K562 (cell line): ENCODE data around the gene MEIOB. TPM values are rescaled to one million over a fixed set of nuclear protein-coding genes. Genes with fewer than 3 reads are reported as not detected.
A peak's percentile ranks its signal among the peaks of the same experiment; 100 is the strongest.

Source experiments
- ASH1L ChIP-seq: fragments of 450-650 bp; IDR thresholded peaks from 2 replicates; pipeline ENCODE4 v1.6.1; 2018; ENCODE audit warnings: borderline replicate concordance, mild to moderate bottlenecking, low read depth; ENCODE audit not compliant: partially characterized antibody
- EHMT2 ChIP-seq: fragments of 450-650 bp; IDR thresholded peaks from 2 replicates; pipeline ENCODE4 v1.6.1; 2018; ENCODE audit warnings: antibody characterized with exemption
- FOXK2 ChIP-seq, 2 experiments: fragments of 450-650 bp; IDR thresholded peaks in 1 of 2; conservative IDR thresholded peaks in 1 of 2; 2 replicates each; pipeline ENCODE4 v1.6.1; 2016; ENCODE audit warnings: low read depth in 2 of 2, mild to moderate bottlenecking in 1 of 2
- HCFC1 ChIP-seq: IDR thresholded peaks from 2 replicates; pipeline ENCODE4 v1.6.1; 2012; ENCODE audit warnings: low read depth, low read length, improper control_type of control experiment
- HMGN3 ChIP-seq: IDR thresholded peaks from 2 replicates; pipeline ENCODE4 v1.6.1; 2011; ENCODE audit warnings: borderline replicate concordance, low read depth, mild to moderate bottlenecking, mixed read lengths, low read length; ENCODE audit not compliant: insufficient read length; ENCODE audit errors: extremely low read depth
- JUND ChIP-seq, 2 experiments: IDR thresholded peaks; 2 replicates in 1 of 2; 3 replicates in 1 of 2; pipeline ENCODE4 v1.6.1; 2011; ENCODE audit warnings: borderline replicate concordance in 2 of 2, low read depth in 2 of 2, low read length in 2 of 2, improper control_type of control experiment in 1 of 2, missing biosample characterization in 1 of 2, missing genetic modification characterization in 1 of 2, missing genetic modification reagents in 1 of 2
- MAX ChIP-seq: sonication (generic); formaldehyde crosslinking; IDR thresholded peaks from 2 replicates; pipeline ENCODE4 v1.9.0; 2022; ENCODE audit warnings: mild to moderate bottlenecking, missing genetic modification reagents
- MED1 ChIP-seq: sonication (generic); formaldehyde crosslinking; IDR thresholded peaks from 2 replicates; pipeline ENCODE4 v1.8.1; 2023; ENCODE audit warnings: missing genetic modification reagents, borderline replicate concordance
- NELFE ChIP-seq: IDR thresholded peaks from 2 replicates; pipeline ENCODE4 v1.6.1; 2011; ENCODE audit warnings: mild to moderate bottlenecking; ENCODE audit not compliant: insufficient read depth, insufficient read length
- NFIX ChIP-seq: fragments of 250-450 bp; sonication (Bioruptor Pico); IDR thresholded peaks from 2 replicates; pipeline ENCODE4 v1.4.0; 2020; ENCODE audit warnings: low read depth, mild to moderate bottlenecking, moderate library complexity
- NR2F6 ChIP-seq: fragments of 450-650 bp; formaldehyde crosslinking; IDR thresholded peaks from 2 replicates; pipeline ENCODE4 v1.4.0; 2020; ENCODE audit warnings: mild to moderate bottlenecking
- PHTF2 ChIP-seq: fragments of 250-450 bp; sonication (Bioruptor Pico); IDR thresholded peaks from 2 replicates; pipeline ENCODE4 v1.5.0; 2021; ENCODE audit warnings: mild to moderate bottlenecking
- PML ChIP-seq: IDR thresholded peaks from 2 replicates; pipeline ENCODE4 v1.6.1; 2012; ENCODE audit warnings: low read length, inconsistent platforms
- RBBP5 ChIP-seq: fragments of 200-600 bp; sonication (generic); IDR thresholded peaks from 2 replicates; pipeline ENCODE4 v1.6.1; 2012; ENCODE audit warnings: borderline replicate concordance, mild to moderate bottlenecking, low read length, control low read depth, inconsistent platforms; ENCODE audit not compliant: insufficient read depth, poor library complexity, severe bottlenecking
- RBM17 ChIP-seq: fragments of 200-400 bp; formaldehyde crosslinking; IDR thresholded peaks from 2 replicates; pipeline ENCODE4 v1.6.1; 2017; ENCODE audit warnings: low read depth, mild to moderate bottlenecking, low read length, borderline replicate concordance
- RBM22 ChIP-seq: fragments of 200-400 bp; formaldehyde crosslinking; IDR thresholded peaks from 2 replicates; pipeline ENCODE4 v1.6.1; 2018; ENCODE audit warnings: low read length, low read depth; ENCODE audit not compliant: poor library complexity, severe bottlenecking
- SAFB2 ChIP-seq: fragments of 200-400 bp; formaldehyde crosslinking; IDR thresholded peaks from 2 replicates; pipeline ENCODE4 v1.6.1; 2018; ENCODE audit warnings: borderline replicate concordance, low read length, low read depth, moderate library complexity; ENCODE audit not compliant: severe bottlenecking
- SAP30 ChIP-seq: fragments of 200-600 bp; sonication (generic); IDR thresholded peaks from 2 replicates; pipeline ENCODE4 v1.6.1; 2012; ENCODE audit warnings: borderline replicate concordance, low read depth, mild to moderate bottlenecking, moderate library complexity, low read length, control low read depth, inconsistent platforms; ENCODE audit not compliant: insufficient read depth, poor library complexity, severe bottlenecking
- SNIP1 ChIP-seq: fragments of 450-650 bp; IDR thresholded peaks from 2 replicates; pipeline ENCODE4 v1.7.1; 2017; ENCODE audit warnings: low read depth, mild to moderate bottlenecking
- THRAP3 ChIP-seq: fragments of 450-650 bp; IDR thresholded peaks from 2 replicates; pipeline ENCODE4 v1.6.1; 2016; ENCODE audit warnings: mild to moderate bottlenecking, inconsistent platforms, borderline replicate concordance
- THRB ChIP-seq: fragments of 450-650 bp; formaldehyde crosslinking; conservative IDR thresholded peaks from 2 replicates; pipeline ENCODE4 v1.4.0; 2022; ENCODE audit warnings: mild to moderate bottlenecking, missing genetic modification characterization
- TRIM28 ChIP-seq: fragments of 450-650 bp; IDR thresholded peaks from 2 replicates; pipeline ENCODE4 v1.6.1; 2017
- ZNF12 ChIP-seq: sonication (generic); formaldehyde crosslinking; IDR thresholded peaks from 2 replicates; pipeline ENCODE4 v1.4.0; 2020; ENCODE audit warnings: mild to moderate bottlenecking, missing genetic modification reagents
- ZNF445 ChIP-seq: fragments of 250-450 bp; sonication (Bioruptor Pico); IDR thresholded peaks from 2 replicates; pipeline ENCODE4 v1.4.0; 2020; ENCODE audit warnings: low read depth, mild to moderate bottlenecking, moderate library complexity
- polyA plus RNA-seq, 8 experiments: library from polyadenylated mRNA; depleted of rRNA in 4 of 8; stranded (reverse) in 5 of 8; unstranded in 3 of 8; fragments of >200 nt; fragmentation: Nextera tagmentation in 2 of 8; fragmentation: Illumina TruSeq in 1 of 8; extraction: Ambion mirVana in 2 of 8; extraction: Trizol in 1 of 8; gene quantifications; 2 replicates each; pipeline versions ENCODE4 v1.2.1 to v1.2.3, GENCODE V29; 2011 to 2014; ENCODE audit warnings: inconsistent platforms in 1 of 8, missing spikeins in 1 of 8
- total RNA-seq, 7 experiments: library from RNA; depleted of rRNA in 6 of 7; stranded (reverse); fragments of >200 nt in 6 of 7; fragmentation: Illumina TruSeq in 2 of 7; extraction: Trizol in 2 of 7; gene quantifications; 2 replicates each; pipeline versions ENCODE4 v1.2.1 to v1.2.3, GENCODE V29; 2011 to 2021; ENCODE audit warnings: low replicate concordance in 1 of 7
- TF ChIP-seq, protein P1 (sequence below): sonication (generic); IDR thresholded peaks from 2 replicates; pipeline ENCODE4 v1.6.1; 2016

The MEIOB gene
- total and polyA plus RNA-seq, 9 of the 15 experiments (the other 6 are each of a cell fraction or from before 2014, with no cell fraction given): 25.4 to 203 (median 97.6) TPM

GRCh38 chr16:1826691-1827573 lies 45.0 kb downstream of the MEIOB start, which contains the start of the genes FAHD1 and HAGH (continued):
- TF ChIP-seq NELFE (no peak), THRAP3 (no peak), HMGN3 (peak; percentile 69), NR2F6 (CRISPR knock-in tag) (no peak), RBM22 (no peak), NFIX (CRISPR knock-in tag) (no peak), HCFC1 (peak; percentile 77), FOXK2 (conservative IDR thresholded peaks at IDR 0.05 in 1 of 2, IDR thresholded peaks at IDR 0.05 in 1 of 2; ENCODE audit: low read depth in 2 of 2) (peak; percentile 85 to 86; a peak in 3 of 4 replicates), ASH1L (peak; percentile 94), RBM17 (no peak), SNIP1 (no peak), EHMT2 (no peak), SAFB2 (no peak), PML (no peak), MAX (CRISPR knock-in tag) (peak; percentile 97), ZNF12 (peak; percentile 39; the same call in 1 of the 2 replicates), SAP30 (peak; percentile 79), TRIM28 (peak; percentile 53; the same call in 1 of the 2 replicates), RBBP5 (peak; percentile 95), THRB (CRISPR knock-in tag) (no peak), MED1 (CRISPR knock-in tag) (no peak), ZNF445 (CRISPR knock-in tag) (no peak), PHTF2 (CRISPR knock-in tag) (no peak), JUND (IDR thresholded peaks at IDR 0.05; ENCODE audit: borderline replicate concordance, low read depth, low read length) (0 out of 2 replicates have a peak, but pooled peaks have one; percentile 3), JUND (tag; IDR thresholded peaks at IDR 0.05; ENCODE audit: borderline replicate concordance, low read depth, low read length) (no peak)
- TF ChIP-seq, protein P1, sequence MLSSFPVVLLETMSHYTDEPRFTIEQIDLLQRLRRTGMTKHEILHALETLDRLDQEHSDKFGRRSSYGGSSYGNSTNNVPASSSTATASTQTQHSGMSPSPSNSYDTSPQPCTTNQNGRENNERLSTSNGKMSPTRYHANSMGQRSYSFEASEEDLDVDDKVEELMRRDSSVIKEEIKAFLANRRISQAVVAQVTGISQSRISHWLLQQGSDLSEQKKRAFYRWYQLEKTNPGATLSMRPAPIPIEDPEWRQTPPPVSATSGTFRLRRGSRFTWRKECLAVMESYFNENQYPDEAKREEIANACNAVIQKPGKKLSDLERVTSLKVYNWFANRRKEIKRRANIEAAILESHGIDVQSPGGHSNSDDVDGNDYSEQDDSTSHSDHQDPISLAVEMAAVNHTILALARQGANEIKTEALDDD: no peak
